Suprapubic skin (tissue), 4 donors: ENCODE results near the gene ERVW-1. TPM values are rescaled to one million over a fixed set of nuclear protein-coding genes. Genes with fewer than 3 reads are reported as not detected.
"Not testable (repeated sequence)": the region's sequence is repeated elsewhere in the genome, so short reads cannot be mapped to it uniquely, and the experiment has no call there.

Experiments
- DNase-seq, 2 donors: peaks; one replicate each; pipeline ENCODE4 v3.0.0-alpha.2; 2019; ENCODE audit warnings: low spot score in 2 of 2
- H3K27ac ChIP-seq: fragments of 200-600 bp; sonication (generic); one replicate; pipeline ENCODE4 v1.5.1; 2019
- H3K27me3 ChIP-seq: fragments of 200-600 bp; sonication (generic); one replicate; pipeline ENCODE4 v1.5.1; 2019
- H3K36me3 ChIP-seq: fragments of 200-600 bp; sonication (generic); one replicate; pipeline ENCODE4 v1.5.1; 2019
- H3K4me1 ChIP-seq: fragments of 200-600 bp; sonication (generic); one replicate; pipeline ENCODE4 v1.5.1; 2019
- H3K4me3 ChIP-seq: fragments of 200-600 bp; sonication (generic); one replicate; pipeline ENCODE4 v1.5.1; 2019; ENCODE audit warnings: mild to moderate bottlenecking
- H3K9me3 ChIP-seq: fragments of 200-600 bp; sonication (generic); one replicate; pipeline ENCODE4 v1.5.1; 2019
- CTCF ChIP-seq, 2 donors: fragments of 200-600 bp in 1 of 2; fragments of 450-650 bp in 1 of 2; sonication (generic) in 1 of 2; IDR thresholded peaks; one replicate each; pipeline ENCODE4 v1.5.1; 2016 to 2019; ENCODE audit warnings: antibody characterized with exemption in 2 of 2, mild to moderate bottlenecking in 1 of 2, moderate library complexity in 1 of 2
- EP300 ChIP-seq: sonication (generic); formaldehyde crosslinking; IDR thresholded peaks from one replicate; pipeline ENCODE4 v1.6.1; 2017; ENCODE audit warnings: antibody characterized with exemption
- POLR2A ChIP-seq, 2 donors: fragments of 450-650 bp; IDR thresholded peaks; one replicate each; pipeline ENCODE4 v1.6.1; 2017; ENCODE audit warnings: antibody characterized with exemption in 2 of 2, mild to moderate bottlenecking in 2 of 2, moderate library complexity in 2 of 2
- POLR2AphosphoS5 ChIP-seq, 3 donors: sonication (generic); formaldehyde crosslinking; IDR thresholded peaks; one replicate each; pipeline ENCODE4 v1.6.1; 2017; ENCODE audit warnings: antibody characterized with exemption in 3 of 3
- WGBS: methylation state at CpG from one replicate; pipeline ENCODE4 v1.1.5; 2018; 5-methylcytosine and 5-hydroxymethylcytosine counted together
- total RNA-seq, 4 donors: library from RNA; depleted of rRNA; stranded (reverse); fragments of >200 nt; gene quantifications; one replicate each; pipeline ENCODE4 v1.1.0, GENCODE V29; 2016

ERVW-1 gene
- total RNA-seq, result under 1 TPM in 1 of 4 donors, not detected in 3; 0.15 TPM

- H3K9me3 ChIP-seq, H3K4me1 ChIP-seq, H3K27ac ChIP-seq, H3K36me3 ChIP-seq, DNase-seq, H3K27me3 ChIP-seq, H3K4me3 ChIP-seq: not testable (repeated sequence)
- 96% methylated on average over 11 of the region's 11 CpGs for WGBS
These were observed at the start of gene ERVW-1 for GRCh38 chr7:92477681-92478080. TSS of gene ERVW-1 (minus strand) at chr7:92477946. CDS start at chr7:92470381, 7,565 bp downstream.

- Histone ChIP-seq H3K9me3 (no peaks in the 10 kb centered on the region), H3K36me3 (peaks cover 19% of the 10 kb centered on the region), H3K27ac (no peak overlapping the region), H3K27me3 (no peaks in the 10 kb centered on the region), H3K4me3 (no peak overlapping the region), H3K4me1 (peaks cover 14% of the 10 kb centered on the region)
- WGBS, result 91% methylated on average over 2 of the region's 2 CpGs
- DNase-seq, result no peak
- TF ChIP-seq POLR2A (IDR thresholded peaks at IDR 0.05) (no peak), CTCF (IDR thresholded peaks at IDR 0.05) (no peak), POLR2AphosphoS5 (IDR thresholded peaks at IDR 0.05) (no peak), EP300 (no peak)
These were observed 45.4 kb upstream of the ERVW-1 start for GRCh38 chr7:92523110-92523509.

- no peak overlapping the region for H3K27ac ChIP-seq
- H3K9me3 ChIP-seq, result no peaks in the 10 kb centered on the region
- 91% methylated on average over 1 of the region's 1 CpG for WGBS
- H3K27me3 ChIP-seq, result no peaks in the 10 kb centered on the region
- peaks cover 46% of the 10 kb centered on the region for H3K36me3 ChIP-seq
- no peaks in the 10 kb centered on the region for H3K4me1 ChIP-seq
- H3K4me3 ChIP-seq, result no peak overlapping the region
- DNase-seq, result no peak
- TF ChIP-seq POLR2AphosphoS5 (IDR thresholded peaks at IDR 0.05), result no peak
- no peak for TF ChIP-seq POLR2A (IDR thresholded peaks at IDR 0.05)
- no peak for TF ChIP-seq CTCF (IDR thresholded peaks at IDR 0.05)
- TF ChIP-seq EP300, result no peak
These were observed 42.3 kb upstream of the ERVW-1 start for GRCh38 chr7:92520024-92520423.

- no peak for DNase-seq
- Histone ChIP-seq H3K27me3 (no peaks in the 10 kb centered on the region), H3K9me3 (no peaks in the 10 kb centered on the region), H3K4me3 (no peak overlapping the region), H3K36me3 (peaks cover 53% of the 10 kb centered on the region), H3K27ac (no peak overlapping the region), H3K4me1 (no peaks in the 10 kb centered on the region)
- WGBS, result 87% methylated on average over 3 of the region's 3 CpGs
- TF ChIP-seq EP300, result no peak
- no peak for TF ChIP-seq POLR2A (IDR thresholded peaks at IDR 0.05)
- no peak for TF ChIP-seq POLR2AphosphoS5 (IDR thresholded peaks at IDR 0.05)
- no peak for TF ChIP-seq CTCF (IDR thresholded peaks at IDR 0.05)
These were observed 39.9 kb upstream of the ERVW-1 start for GRCh38 chr7:92517631-92518030.

GRCh38 chr7:92513167-92513902 lies 35.6 kb upstream of the ERVW-1 start:
- H3K36me3 ChIP-seq, result peaks cover 53% of the 10 kb centered on the region
- H3K4me1 ChIP-seq, result no peaks in the 10 kb centered on the region
- DNase-seq, result no peak
- no peak overlapping the region for H3K4me3 ChIP-seq
- H3K27ac ChIP-seq, result no peak overlapping the region
- no peak for TF ChIP-seq POLR2A (IDR thresholded peaks at IDR 0.05)
- no peak for TF ChIP-seq POLR2AphosphoS5 (IDR thresholded peaks at IDR 0.05)
- no peak for TF ChIP-seq EP300
- no peak for TF ChIP-seq CTCF (IDR thresholded peaks at IDR 0.05)
- no peaks in the 10 kb centered on the region for H3K27me3 ChIP-seq
- H3K9me3 ChIP-seq, result no peaks in the 10 kb centered on the region
- WGBS, result 61% methylated on average over 3 of the region's 3 CpGs
